Metanephros (tissue), 1 donor: ENCODE results near the gene GPR137C. TPM values are rescaled to one million over a fixed set of nuclear protein-coding genes. Genes with fewer than 3 reads are reported as not detected.

Experiments used
- total RNA-seq: library from RNA; depleted of rRNA; stranded (reverse); fragments of >200 nt; gene quantifications from one replicate; pipeline ENCODE4 v1.2.3, GENCODE V29; 2014

Gene GPR137C, protein sequence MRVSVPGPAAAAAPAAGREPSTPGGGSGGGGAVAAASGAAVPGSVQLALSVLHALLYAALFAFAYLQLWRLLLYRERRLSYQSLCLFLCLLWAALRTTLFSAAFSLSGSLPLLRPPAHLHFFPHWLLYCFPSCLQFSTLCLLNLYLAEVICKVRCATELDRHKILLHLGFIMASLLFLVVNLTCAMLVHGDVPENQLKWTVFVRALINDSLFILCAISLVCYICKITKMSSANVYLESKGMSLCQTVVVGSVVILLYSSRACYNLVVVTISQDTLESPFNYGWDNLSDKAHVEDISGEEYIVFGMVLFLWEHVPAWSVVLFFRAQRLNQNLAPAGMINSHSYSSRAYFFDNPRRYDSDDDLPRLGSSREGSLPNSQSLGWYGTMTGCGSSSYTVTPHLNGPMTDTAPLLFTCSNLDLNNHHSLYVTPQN
- 5.5 TPM for total RNA-seq

DNA sequence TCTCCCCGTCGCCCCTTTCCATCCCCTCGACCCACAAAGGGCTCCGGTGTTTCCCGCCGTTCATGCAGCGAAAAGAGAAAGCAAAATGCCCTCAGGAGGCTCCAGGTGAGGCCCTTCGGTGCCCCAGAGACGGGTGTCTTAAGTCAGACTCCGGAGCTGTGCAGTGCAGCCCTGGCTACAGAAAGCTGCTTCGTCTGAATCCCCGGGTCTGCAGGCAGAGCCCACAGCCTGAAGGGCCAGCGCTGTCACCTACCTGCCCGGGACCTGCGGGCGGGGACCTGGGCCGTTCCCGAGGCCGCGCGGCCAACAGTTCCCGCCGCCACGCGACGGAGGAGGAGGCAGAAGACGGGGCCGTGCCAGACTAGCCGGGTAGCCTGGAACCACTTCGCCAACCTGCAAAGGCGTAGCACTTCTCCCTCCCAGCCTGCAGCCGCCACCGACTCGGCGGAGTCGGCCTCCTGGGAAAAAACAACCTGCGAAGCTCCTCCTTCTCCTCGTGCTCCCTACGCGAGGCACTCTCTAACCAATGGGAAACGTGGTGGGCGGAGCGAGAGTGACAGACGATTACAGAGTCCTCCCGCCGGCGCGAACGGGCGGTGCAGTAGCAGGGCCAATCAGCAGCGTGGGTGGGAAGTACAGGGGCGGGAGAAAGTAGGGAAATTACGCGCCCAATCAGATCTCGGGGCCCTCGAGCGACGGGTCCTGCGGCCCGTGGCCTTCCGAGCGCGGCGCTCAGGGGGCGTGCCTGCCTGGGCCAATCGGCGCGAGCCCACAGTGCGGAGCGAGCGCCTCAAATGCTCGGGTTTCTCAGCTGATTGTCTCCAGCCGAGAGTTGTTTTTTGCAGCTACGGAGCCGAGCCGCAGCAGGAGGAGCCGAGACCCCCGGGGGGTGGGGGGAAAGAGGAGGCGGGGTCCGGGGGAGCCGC, at the start of gene GPR137C, which contains the start of gene TXNDC16:
Gene GPR137C, plus strand, starts transcription at position 774 of the 926 bp plus-strand sequence. CDS start 312 bp downstream, outside the sequence.
Gene TXNDC16, minus strand, starts transcription at position 443 of the 926 bp plus-strand sequence. CDS start 8,948 bp downstream, outside the sequence.

Other genes with a start within 250 kb of the GPR137C start
- gene PTGER2, start 238.5 kb upstream of the GPR137C start, total RNA-seq = 8.3 TPM
- 30.7 TPM for gene TXNDC16, start 331 bp upstream of the GPR137C start, total RNA-seq
- 35.6 TPM for gene ERO1A, start 142.7 kb downstream of the GPR137C start, total RNA-seq
- gene PSMC6, start 154.4 kb downstream of the GPR137C start, total RNA-seq = 102 TPM
- gene STYX, start 177.3 kb downstream of the GPR137C start, total RNA-seq = 15.8 TPM
- gene GNPNAT1, start 238.8 kb downstream of the GPR137C start, total RNA-seq = 22.6 TPM